ENCODE measurements around the gene TENT5C. TPM values are rescaled to one million over a fixed set of nuclear protein-coding genes. Genes with fewer than 3 reads are reported as not detected.

The TENT5C gene
- total and polyA plus RNA-seq, 2 of the 8 experiments (the other 6 are each of a cell fraction or from before 2014, with no cell fraction given): 0.38 to 0.99 TPM

- peak; percentile 84 for TF ChIP-seq EGR1 (IDR thresholded peaks at IDR 0.05; ENCODE audit: borderline replicate concordance, low read depth, low read length)
- TF ChIP-seq TBP (IDR thresholded peaks at IDR 0.05; ENCODE audit: low read depth, low read length): no peak
- no peak for TF ChIP-seq CREB1 (IDR thresholded peaks at IDR 0.05)
- TF ChIP-seq RFX5 (IDR thresholded peaks at IDR 0.05; ENCODE audit: borderline replicate concordance, low read depth, low read length): no peak
- TF ChIP-seq TAF7 (optimal IDR thresholded peaks at IDR 0.05; ENCODE audit: borderline replicate concordance, low read depth, low read length): no peak
- peak; percentile 22 for TF ChIP-seq SAP30 (IDR thresholded peaks at IDR 0.05; ENCODE audit: insufficient read depth, insufficient replicate concordance, low read length)
- peak; percentile 17 for TF ChIP-seq ASH2L (IDR thresholded peaks at IDR 0.05; ENCODE audit: low read length)
- TF ChIP-seq PHF8 (conservative IDR thresholded peaks at IDR 0.05; ENCODE audit: low read depth, low read length): peak; percentile 28
- no peak for TF ChIP-seq CHD2 (IDR thresholded peaks at IDR 0.05; ENCODE audit: low read length)
- 0 out of 4 replicates have a peak, but pooled peaks of 1 of the 2 experiments have one; percentile 25 for TF ChIP-seq HDAC2 (IDR thresholded peaks at IDR 0.05; ENCODE audit: borderline replicate concordance in 1 of 2, low read depth in 2 of 2, low read length in 2 of 2)
- TF ChIP-seq KDM4A (IDR thresholded peaks at IDR 0.05; ENCODE audit: low read depth, low read length, severe bottlenecking): peak; percentile 29
- H4K20me1 ChIP-seq (replicated peaks in 1 of 2; ENCODE audit: control insufficient read depth in 1 of 2, insufficient read depth in 2 of 2, low read length in 2 of 2): peaks cover 0 to 2% of the 10 kb centered on the region in 2 experiments
- no peaks in the 10 kb centered on the region for H3K79me1 ChIP-seq (ENCODE audit: low read depth, low read length)
- H3K4ac ChIP-seq (replicated peaks; ENCODE audit: insufficient read length, low read depth, low read length): no peak overlapping the region
- H3K9ac ChIP-seq (replicated peaks in 1 of 4; ENCODE audit: extremely low read depth in 1 of 4, low read depth in 3 of 4, low read length in 3 of 4): peak overlapping the region in 3 of 4 experiments; percentile 0 to 70 (median 5); a peak in 5 of 7 replicates
- H3K36me3 ChIP-seq (ENCODE audit: control insufficient read depth in 2 of 4, insufficient read depth in 4 of 4, low read length in 3 of 4): no peaks in the 10 kb centered on the region
- H2AK5ac ChIP-seq (ENCODE audit: low read depth, low read length): no peak overlapping the region
- peak overlapping the region; percentile 69 to 87 (median 77) for H3K4me3 ChIP-seq (ENCODE audit: extremely low read depth in 1 of 4, insufficient read depth in 2 of 4, low read depth in 3 of 4, low read length in 4 of 4)
- POLR2A ChIA-PET (ENCODE audit: partially characterized antibody): interaction anchor here (1.2 to 1.8 kb wide), 3 partner anchors 10 to 44 kb away, joined by 5 to 10 read pairs (median 7); no protein-coding TSS in a partner anchor
- FAIRE-seq (no peak), DNase-seq (ENCODE audit: low read depth in 1 of 2, low spot score in 2 of 2) (no peak)
- H3K23ac ChIP-seq (ENCODE audit: insufficient read length): no peak overlapping the region
- H3K4me1 ChIP-seq (replicated peaks in 1 of 4; ENCODE audit: control insufficient read depth in 3 of 4, insufficient read depth in 4 of 4, low read length in 3 of 4): peaks cover 0 to 9% (median 5%) of the 10 kb centered on the region in 4 experiments; a peak in 4 of 7 replicates
- H3K4me2 ChIP-seq (ENCODE audit: insufficient read depth in 1 of 2, low read depth in 2 of 2, low read length in 2 of 2): peak overlapping the region; percentile 84 to 99
- peaks cover 17% of the 10 kb centered on the region for H3K23me2 ChIP-seq (ENCODE audit: low read depth, low read length)
- H3K27ac ChIP-seq (ENCODE audit: low read depth, low read length): no peak overlapping the region
- H2BK15ac ChIP-seq (ENCODE audit: low read length): no peak overlapping the region
- no peak overlapping the region for H2BK5ac ChIP-seq (ENCODE audit: low read depth, low read length)
- no peak overlapping the region for H3K14ac ChIP-seq (ENCODE audit: insufficient read length)
- 3% methylated on average over 27 of the region's 29 CpGs; no CpG with 5 or more reads in 1 of the 2 experiments for WGBS, 2 experiments (ENCODE audit: extremely low coverage in 1 of 2, insufficient coverage in 1 of 2, insufficient read length in 1 of 2, insufficient replicate concordance in 2 of 2, low coverage in 1 of 2, low lambda C conversion rate in 2 of 2, missing lambda C conversion rate in 1 of 2)
- no peak overlapping the region; the same call in 1 of the 2 replicates for H3K18ac ChIP-seq (ENCODE audit: extremely low read depth, low read length)
- H4K91ac ChIP-seq (replicated peaks; ENCODE audit: insufficient read length, low read length): no peak overlapping the region
- peaks cover 0 to 25% (median 16%) of the 10 kb centered on the region in 4 experiments; a peak in 6 of 7 replicates for H3K27me3 ChIP-seq (replicated peaks in 1 of 4; ENCODE audit: control insufficient read depth in 3 of 4, extremely low read depth in 1 of 4, insufficient read depth in 3 of 4, low read length in 3 of 4)
- no peak overlapping the region for H3K56ac ChIP-seq (replicated peaks; ENCODE audit: insufficient read length, low read depth, low read length)
- CTCF ChIA-PET (ENCODE audit: partially characterized antibody): interaction anchor here (0.8 to 1.6 kb wide), 3 partner anchors 14 to 150 kb away, joined by 3 to 9 read pairs (median 5); no protein-coding TSS in a partner anchor
- H2BK120ac ChIP-seq (replicated peaks; ENCODE audit: low read depth, low read length): no peak overlapping the region
- peak overlapping the region; percentile 4; the same call in 1 of the 2 replicates for H4K8ac ChIP-seq (ENCODE audit: extremely low read depth, insufficient read depth, low read length)
- no peaks in the 10 kb centered on the region for H3K9me3 ChIP-seq (ENCODE audit: insufficient read depth in 2 of 2, low read depth in 1 of 2, low read length in 1 of 2)
- H4K5ac ChIP-seq (ENCODE audit: insufficient read length, low read depth, low read length): no peak overlapping the region
- H2AFZ ChIP-seq (ENCODE audit: low read length): peak overlapping the region; percentile 63
- no peak overlapping the region for H2BK20ac ChIP-seq (ENCODE audit: low read length)
- H2BK12ac ChIP-seq (ENCODE audit: low read depth, low read length): no peak overlapping the region
- H3K79me2 ChIP-seq (ENCODE audit: control insufficient read depth in 1 of 2, insufficient read depth in 2 of 2, low read length in 2 of 2): no peaks in the 10 kb centered on the region
These were observed 579 bp upstream of the TENT5C start for GRCh38 chr1:117605164-117605773.
